HG02973 (cell line): Measurements from ENCODE around the gene UBA3.

ENCODE experiments used
- ATAC-seq: cut with Tn5 transposase; IDR thresholded peaks from one replicate; pipeline ENCODE4 v1.9.1; 2021; ENCODE audit warnings: moderate library complexity; ENCODE audit not compliant: unreplicated experiment

UBA3 gene

DNA sequence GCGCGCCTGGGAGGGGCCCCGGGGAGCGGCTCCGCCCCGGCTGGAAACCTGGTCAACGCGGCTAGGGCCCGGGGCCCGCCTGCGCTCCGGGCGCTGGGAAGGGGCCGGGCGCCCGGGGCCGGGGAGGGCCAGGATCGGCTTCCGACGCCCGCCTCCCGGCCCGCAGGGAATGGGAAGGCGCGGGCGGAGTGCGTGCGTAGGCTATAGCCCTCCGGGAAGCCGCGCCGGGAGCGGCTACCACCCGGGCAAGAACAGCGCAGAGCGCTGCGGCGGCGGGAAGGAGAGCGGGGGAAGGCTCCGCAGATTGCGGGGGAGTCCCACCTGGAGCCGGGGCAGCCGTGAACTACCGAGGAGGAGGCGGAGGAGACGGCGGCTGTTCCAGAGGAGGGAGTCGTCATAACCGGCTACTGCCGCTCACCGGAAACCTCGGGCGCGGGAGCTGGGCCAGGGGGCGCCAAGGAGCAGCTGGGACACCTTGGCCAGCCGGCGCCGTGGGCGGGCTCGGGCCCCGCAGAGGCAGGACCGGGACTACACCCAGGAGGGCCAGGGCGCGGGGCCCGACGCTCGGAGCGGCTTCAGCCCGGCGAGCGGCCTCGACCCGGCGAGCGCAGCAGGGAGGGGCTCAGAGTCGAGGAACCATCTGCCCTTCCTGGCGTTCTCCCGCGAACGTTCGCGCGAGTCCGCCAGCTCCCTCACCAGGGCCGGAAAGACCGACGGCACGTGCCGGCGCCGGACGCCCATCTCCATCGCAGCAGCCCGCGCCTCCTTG is 66.7 kb downstream of the UBA3 start, which contains the start of gene EOGT:
EOGT (minus strand) TSS at position 432 of the 769 bp plus-strand sequence. CDS start 3,838 bp downstream, outside the sequence.
- ATAC-seq, result peak; percentile 71

DNA sequence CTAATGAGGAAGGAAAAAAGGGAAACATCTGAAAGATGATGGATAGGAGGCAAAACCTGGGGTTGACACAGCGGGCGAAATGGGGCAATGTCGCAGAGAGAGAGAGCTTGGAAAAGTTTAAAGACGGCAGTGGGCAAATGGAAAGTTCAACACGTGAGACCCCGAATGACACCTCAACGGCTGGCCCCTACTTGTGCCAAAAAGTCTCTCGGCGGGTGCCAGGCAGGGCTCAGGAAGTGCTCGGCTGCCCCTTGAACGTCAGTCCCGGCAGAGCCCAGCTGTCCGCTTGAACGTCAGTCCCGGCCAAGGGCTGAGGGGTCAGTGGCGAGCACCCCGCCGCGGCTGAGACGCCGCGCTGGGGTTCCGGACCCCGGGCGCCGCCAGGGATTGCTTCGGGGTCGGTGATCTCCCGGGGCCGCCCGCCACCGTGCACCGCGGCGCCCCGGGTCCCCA is 67.3 kb downstream of the UBA3 start:
- ATAC-seq, result no peak

DNA sequence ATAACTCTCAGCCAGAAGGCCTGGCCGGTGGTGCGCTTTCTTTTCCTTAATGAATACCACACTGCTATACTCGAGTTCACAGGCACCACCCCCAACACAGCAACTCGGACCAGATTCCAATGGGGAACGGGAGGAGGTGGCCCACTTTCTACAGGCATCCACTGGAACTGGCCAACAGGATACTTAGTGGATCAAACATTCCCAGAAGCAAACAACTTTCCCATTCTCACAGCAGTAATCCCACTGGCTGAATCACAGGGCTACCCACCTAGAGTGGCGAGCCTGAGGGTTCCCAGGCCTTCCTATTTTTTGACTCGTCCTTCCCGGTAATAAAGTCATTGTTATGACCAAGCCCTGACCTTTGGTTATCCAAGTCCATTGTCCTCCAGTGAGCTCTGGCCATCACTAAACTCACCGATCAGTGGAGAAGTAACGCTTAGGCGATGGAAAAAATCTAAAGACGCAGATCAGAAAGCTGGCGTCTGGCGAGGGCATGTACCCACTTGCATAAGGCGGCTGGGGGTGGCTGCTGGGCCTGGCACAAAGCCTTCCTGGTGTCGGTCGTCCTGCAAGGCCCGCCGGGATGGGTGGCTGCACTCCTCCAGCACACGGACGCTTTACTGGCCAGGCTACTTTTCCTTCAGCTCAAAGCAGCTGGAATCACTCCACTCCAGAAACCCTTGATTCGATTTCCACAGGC is 67.9 kb downstream of the UBA3 start:
- no peak for ATAC-seq

DNA sequence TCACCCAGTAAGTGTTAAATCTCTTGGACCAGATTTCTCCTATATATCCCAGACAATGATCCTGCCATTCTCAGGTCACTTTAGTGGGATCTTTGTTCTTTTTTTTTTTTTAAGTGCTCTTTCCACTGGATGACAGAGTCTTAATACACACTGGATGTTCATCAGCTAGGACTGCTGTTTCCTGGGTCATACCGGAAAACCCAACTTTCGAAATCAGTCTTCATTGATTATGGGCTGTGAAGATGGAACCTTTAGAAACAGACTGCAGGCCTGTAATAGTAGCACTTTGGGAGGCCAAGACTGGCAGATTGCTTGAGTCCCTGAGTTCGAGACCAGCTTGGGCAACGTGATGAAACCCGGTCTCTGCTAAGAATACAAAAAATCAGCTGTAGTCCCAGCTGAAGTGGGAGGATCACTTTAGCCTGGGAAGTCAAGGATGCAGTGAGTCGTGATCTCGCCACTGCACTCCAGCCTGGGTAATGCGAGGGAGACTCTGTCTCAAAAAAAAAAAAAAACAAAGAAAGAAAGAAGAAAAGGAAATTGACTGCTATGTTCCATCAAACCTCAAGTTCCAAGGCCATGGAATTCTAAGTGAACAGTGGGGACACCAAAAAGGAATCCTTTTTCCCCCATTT is 69.0 kb downstream of the UBA3 start:
- no peak for ATAC-seq

DNA sequence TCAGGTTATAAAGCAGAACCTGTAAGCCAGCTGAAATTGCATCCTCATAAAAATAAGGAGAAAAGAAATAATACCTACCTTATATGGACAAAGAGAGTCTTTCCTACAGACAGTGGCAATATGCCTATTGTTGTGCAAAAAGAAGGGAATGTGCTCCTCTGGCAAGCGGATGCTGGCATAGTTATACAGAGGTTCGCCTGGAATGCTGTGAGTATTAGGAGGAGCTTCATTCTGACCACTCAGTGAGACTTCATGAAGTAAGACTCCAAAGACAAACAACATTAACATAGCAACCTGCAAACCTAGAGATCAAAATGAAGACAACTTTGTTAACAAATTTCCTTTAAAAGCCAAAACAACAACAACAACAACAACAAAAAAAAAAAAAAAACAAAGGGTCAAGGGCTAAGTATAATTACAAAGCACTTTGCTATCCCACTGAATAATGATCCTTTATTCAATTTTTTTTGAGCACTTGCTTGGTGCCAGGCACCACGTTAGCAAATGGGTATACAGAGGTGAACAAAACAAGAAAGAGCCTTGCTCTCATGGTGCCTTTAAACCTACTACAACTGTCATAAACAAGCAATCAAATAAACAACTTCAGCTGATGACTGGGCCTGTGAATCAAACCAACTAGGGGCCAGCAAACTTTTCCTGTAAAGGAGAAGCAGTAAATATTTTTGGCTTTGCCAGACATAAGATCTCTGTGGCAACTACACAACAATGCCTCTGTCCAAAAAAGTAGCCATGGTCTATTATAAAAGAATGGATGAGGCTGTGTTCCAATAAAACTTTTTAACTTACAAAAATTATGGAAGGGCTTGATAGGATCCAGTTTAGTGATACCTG is 70.4 kb downstream of the UBA3 start:
- ATAC-seq, result no peak

DNA sequence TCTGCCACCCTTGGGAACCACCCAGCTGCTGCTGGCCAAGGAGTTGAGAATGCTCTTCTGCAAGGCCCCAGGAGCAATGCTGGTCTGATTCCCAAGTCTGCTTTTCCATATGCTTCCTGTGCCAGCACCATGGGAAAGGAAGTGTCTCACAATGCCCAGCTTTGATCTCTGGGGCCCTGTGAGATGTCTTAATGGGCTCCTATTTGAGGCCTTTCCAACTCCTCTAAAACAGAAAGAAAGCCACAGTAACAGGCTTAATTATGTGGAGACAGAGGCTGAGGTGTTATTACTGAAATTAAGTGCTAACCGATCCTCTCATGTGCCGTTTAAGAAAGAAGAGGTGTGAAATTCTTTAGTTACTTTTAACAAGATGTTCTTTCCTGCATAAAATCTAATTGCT is 71.2 kb downstream of the UBA3 start:
- no peak for ATAC-seq

DNA sequence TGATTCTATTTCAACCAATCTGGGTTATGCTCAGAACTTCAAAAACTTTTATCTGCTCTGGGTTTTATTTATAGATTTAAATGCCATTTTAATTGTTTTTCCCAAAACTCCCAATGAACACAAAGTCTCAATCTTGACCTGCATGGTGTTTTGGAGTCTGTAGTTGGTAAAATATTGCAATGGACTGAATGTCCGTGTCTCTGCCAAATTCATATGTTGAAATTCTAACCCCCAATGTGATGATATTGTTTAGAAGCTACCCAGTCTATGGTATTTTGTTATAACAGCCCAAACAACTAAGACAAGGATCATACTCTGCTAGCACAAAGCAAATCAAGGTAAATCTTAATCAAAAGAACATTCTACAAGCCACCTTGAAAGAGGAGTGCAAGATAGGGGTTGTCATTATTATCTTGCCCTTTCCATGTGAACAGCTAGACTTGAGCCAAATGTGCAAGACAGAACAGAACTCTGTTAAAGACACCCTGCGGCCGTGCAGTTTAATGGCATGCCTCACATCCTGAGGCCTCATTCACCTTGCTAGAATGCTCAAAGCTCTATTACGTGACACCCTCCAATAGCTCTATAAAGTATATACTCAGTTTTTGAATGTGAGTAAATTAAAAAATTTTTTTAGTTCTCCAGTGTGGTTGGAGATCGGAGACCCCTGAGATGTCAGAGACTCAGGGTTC is 74.2 kb downstream of the UBA3 start:
- ATAC-seq, result no peak

DNA sequence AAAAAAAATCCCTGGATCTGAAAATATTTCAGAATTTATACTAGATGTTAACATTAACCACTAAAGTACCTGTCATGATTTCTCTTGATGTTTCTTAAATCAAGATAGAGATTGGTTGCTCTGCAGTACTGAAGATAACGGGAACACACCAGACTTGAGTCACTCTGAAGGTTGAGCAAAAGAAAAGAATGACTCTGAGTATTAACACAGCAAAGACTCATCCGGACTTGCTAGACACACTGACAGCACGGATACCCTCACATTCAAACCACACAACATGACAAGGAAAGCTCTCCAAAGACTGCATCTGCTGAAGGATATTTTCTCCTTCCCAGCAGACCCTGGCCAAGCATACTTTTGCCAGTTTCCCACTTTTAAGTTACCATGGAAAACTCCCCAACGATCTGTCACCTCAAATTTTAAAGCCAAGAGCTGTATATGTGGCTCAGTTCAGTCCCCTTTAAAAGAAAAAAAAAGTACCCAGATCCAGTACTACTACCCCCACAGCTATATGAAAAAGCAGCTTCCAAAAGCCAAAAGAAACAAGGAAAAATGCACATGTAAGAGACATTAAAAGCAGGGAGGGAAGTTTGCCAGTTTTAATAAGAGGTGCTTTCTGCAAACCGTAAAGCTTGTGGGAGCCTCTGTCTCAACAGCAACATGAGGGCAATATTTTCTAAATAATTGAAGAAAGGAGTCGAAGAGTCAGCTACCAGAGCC is 74.9 kb downstream of the UBA3 start:
- no peak for ATAC-seq
